ENCODE data around the gene HDGFL3.
A peak's percentile ranks its signal among the peaks of the same experiment; 100 is the strongest.
"Not testable (repeated sequence)": the region's sequence is repeated elsewhere in the genome, so short reads cannot be mapped to it uniquely, and the experiment has no call there.

HDGFL3 gene

DNA sequence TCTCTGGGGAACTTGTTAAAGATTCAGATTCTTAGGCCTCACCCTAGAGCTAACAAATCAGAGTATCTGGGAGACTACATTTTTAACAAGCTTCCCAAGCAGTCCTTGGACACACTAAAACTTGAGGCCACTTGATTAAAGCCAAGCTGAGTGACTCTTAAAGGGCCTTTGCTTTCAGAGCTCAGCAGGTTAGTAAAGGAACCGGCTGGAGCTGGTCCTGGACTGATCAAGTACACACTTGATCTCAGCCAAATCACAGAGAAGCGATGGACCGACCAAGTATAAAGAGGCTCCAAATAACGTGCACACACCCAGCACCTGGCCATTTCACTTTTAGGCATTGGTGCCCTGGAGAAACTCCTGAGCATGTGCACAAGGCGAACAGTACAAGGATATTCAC, 113.0 kb downstream of the HDGFL3 start:
- TF ChIP-seq, protein P1, sequence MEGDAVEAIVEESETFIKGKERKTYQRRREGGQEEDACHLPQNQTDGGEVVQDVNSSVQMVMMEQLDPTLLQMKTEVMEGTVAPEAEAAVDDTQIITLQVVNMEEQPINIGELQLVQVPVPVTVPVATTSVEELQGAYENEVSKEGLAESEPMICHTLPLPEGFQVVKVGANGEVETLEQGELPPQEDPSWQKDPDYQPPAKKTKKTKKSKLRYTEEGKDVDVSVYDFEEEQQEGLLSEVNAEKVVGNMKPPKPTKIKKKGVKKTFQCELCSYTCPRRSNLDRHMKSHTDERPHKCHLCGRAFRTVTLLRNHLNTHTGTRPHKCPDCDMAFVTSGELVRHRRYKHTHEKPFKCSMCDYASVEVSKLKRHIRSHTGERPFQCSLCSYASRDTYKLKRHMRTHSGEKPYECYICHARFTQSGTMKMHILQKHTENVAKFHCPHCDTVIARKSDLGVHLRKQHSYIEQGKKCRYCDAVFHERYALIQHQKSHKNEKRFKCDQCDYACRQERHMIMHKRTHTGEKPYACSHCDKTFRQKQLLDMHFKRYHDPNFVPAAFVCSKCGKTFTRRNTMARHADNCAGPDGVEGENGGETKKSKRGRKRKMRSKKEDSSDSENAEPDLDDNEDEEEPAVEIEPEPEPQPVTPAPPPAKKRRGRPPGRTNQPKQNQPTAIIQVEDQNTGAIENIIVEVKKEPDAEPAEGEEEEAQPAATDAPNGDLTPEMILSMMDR (conservative IDR thresholded peaks at IDR 0.05; ENCODE audit: low read depth, low read length), result no peak
- no peak for DNase-seq (ENCODE audit: low read depth)

DNA sequence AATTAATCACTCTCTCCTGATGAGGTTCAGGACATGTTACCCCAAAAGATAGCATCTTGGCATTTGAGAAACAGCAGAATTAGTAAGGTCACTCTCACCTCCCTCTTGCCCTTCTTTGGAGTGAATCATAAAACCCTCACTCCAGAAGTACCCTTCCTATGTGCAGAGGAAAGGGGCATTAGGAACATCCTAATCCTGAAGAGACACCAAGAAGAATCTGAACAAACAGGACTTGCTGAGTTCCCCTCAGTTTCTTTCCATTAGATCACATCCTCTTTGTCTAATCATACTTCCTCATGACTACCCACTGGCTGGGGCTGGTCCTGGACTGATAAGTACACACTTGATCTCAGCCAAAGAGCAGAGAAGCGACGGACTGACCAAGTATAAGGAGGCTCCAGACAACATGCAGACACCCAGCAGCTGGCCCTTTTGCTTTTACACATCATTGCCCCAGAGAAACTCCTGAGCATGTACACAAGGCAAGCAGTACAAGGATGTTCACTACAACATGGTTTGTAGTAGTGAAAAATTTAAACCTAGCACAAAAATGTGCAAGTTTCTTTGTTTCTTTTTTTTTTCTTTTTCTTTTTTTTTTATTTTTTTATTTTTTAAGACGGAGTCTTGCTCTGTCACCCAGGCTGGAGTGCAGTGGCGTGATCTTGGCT, 115.2 kb downstream of the HDGFL3 start:
- TF ChIP-seq, protein P1 (conservative IDR thresholded peaks at IDR 0.05; ENCODE audit: low read depth, low read length), result no peak
- DNase-seq (ENCODE audit: low read depth), result no peak
- H3K4me3 ChIP-seq (ENCODE audit: low read length), result no peak overlapping the region

More for the DNA sequence above, 113.0 kb downstream of the HDGFL3 start:
- H3K4me3 ChIP-seq (ENCODE audit: low read length), result no peak overlapping the region

DNA sequence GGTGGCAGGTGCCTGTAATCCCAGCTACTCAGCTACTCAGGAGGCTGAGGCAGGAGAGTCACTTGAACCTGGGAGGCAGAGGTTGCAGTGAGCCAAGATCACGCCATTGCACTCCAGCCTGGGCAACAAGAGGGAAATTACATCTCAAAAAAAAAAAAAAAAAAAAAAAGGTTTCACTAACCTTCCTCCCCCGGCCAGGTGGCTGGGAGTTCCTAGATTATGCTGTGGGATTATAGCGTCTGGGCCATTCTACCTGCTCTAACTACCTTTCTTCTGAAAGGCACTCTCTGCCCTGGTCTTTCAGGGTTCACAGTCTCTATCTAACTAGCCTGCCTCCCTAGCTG, 115.7 kb downstream of the HDGFL3 start:
- H3K4me3 ChIP-seq (ENCODE audit: low read length); DNase-seq (ENCODE audit: low read depth): not testable (repeated sequence)

DNA sequence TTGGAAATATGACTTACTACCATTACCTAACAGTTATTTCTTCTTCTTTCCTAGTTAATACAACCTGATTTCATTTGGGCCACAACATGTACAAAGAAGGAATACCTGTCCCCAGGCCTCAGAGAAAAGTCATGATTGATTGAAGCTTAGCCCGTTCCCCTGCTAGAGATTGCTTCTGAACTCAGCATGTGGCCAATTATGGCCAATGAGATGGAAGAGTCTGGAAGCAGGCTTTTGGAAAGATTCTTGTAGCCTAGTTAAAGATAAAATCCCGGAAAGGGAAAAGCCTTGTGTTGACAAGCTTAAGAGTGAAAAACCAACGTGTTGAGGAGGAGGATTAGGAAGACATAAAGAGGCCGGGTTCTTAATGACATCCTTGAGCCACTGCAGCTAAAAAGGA, 117.2 kb downstream of the HDGFL3 start:
- no peak for DNase-seq (ENCODE audit: low read depth)
- H3K4me3 ChIP-seq (ENCODE audit: low read length), result no peak overlapping the region
- TF ChIP-seq, protein P1 (conservative IDR thresholded peaks at IDR 0.05; ENCODE audit: low read depth, low read length), result no peak

DNA sequence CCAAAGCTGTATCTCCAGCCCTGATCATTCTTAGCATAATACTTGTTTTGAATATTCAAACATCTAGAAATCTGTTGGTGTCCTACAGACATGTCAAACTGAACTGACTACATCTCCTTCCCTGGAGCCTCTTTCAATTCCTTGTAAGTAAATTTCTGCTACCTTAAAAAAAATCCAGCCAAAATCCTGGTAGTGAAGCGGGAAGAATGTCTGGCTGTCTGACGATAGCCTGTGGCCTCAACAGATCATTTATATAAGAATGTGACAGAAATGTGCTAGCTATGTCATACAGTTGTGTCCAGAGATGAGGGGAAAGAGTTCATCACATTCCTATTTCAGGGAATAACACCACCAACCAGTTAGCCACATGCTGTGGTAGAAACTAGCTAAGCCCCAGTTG, 118.7 kb downstream of the HDGFL3 start:
- TF ChIP-seq, protein P1 (conservative IDR thresholded peaks at IDR 0.05; ENCODE audit: low read depth, low read length), result no peak
- no peak for DNase-seq (ENCODE audit: low read depth)

DNA sequence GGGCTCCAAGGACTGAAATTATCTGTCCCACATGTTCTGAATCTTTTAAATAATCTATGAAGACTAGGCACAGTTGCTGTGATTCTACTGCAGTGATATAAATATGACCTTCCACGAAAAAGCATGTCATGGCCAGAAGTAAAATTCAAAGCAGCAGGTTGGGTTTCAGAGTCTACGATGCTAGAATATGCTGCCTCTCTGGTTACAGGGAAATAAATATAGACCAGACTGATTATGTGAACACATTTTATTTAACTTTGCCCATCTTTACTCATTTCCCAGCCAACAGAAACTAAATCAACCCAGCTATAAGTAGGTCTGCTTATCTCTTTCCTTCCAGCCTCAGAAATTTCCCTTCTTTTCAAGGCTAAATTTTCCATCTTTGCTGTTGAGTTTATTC, 120.0 kb downstream of the HDGFL3 start:
- H3K4me3 ChIP-seq (ENCODE audit: low read length), result no peak overlapping the region
- TF ChIP-seq, protein P1 (conservative IDR thresholded peaks at IDR 0.05; ENCODE audit: low read depth, low read length), result no peak
- no peak for DNase-seq (ENCODE audit: low read depth)

More for the DNA sequence above, 118.7 kb downstream of the HDGFL3 start:
- no peak overlapping the region for H3K4me3 ChIP-seq (ENCODE audit: low read length)

DNA sequence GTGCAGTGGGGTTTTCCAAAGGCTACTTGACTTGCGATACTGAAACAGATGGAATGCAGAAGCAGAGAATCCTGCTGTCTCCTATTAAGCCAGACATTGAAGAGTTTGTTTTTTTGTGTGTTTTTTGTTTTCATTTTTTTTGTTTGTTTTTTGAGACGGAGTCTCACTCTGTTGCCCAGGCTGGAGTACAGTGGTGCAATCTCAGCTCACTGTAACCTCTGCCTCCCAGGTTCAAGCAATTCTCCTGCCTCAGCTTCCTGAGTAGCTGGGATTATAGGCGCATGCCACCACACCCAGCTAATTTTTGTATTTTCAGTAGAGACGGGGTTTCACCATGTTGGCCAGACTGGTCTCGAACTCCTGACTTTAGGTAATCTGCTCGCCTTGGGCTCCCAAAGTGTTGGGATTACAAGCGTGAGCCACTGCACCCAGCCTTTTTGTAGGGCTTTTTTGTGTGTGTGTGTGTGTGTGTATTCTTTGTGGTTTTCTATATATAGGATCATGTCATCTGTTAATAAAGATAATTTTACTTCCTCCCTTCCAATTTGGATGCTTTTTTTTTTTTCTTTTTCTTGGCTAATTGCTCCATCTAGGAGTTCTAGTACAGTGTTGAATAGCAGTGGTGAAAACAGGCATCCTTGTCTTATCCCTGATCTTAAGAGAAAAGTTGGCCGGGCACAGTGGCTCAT, 121.6 kb downstream of the HDGFL3 start:
- not testable (repeated sequence) for H3K4me3 ChIP-seq (ENCODE audit: low read length); DNase-seq (ENCODE audit: low read depth)

DNA sequence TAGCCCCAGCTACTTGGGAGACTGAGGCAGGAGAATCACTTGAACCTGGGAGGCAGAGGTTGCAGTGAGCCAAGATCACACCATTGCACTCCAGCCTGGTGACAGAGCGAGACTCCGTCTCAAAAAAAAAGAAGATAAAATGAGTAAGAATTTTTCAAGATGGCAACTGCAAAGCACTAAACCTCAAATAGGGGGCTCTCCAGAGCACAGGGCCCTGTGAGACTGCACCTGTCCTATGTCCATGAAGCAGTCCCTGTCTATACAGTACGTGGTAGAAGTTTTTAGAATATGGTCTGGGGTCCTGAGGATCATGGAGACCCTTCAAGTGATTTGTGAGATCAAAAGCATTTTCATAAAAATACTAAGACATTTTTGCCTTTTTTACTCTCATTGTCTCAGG, 122.2 kb downstream of the HDGFL3 start:
- H3K4me3 ChIP-seq (ENCODE audit: low read length); DNase-seq (ENCODE audit: low read depth): not testable (repeated sequence)
- TF ChIP-seq, protein P1 (conservative IDR thresholded peaks at IDR 0.05; ENCODE audit: low read depth, low read length), result peak; percentile 11

Measured in retinal pigment epithelial cell (primary cell).